Measurements from ENCODE around the gene TTC7B.

Gene TTC7B

DNA sequence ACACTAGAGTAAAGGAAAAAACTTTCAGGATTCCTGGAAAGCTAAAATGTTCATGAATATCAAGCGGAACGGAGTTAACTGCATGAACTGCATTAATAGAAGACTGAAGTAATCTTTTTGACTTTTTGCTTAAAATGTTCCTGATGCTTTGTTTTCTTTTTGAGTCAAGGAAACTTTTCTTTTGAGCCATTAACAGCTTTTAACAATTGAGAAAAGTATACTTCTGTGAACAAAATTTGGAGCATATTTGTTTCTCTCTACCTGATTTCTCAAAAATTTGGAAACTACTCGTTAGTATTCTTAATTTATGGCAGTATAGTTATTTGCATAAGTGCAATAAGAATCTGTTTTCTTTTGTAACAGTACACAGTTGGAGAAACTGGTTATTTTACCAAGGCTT is 340.9 kb downstream of the TTC7B start:
- no peaks in the 10 kb centered on the region for H3K9me2 ChIP-seq (replicated peaks; ENCODE audit: insufficient read depth, low read length)
- no peak overlapping the region for H3K9ac ChIP-seq (ENCODE audit: low read length)
- H3K27me3 ChIP-seq (ENCODE audit: low read length): no peaks in the 10 kb centered on the region
- no peak overlapping the region for H3K4me2 ChIP-seq (ENCODE audit: low read depth, low read length, poor library complexity, severe bottlenecking)
- no peaks in the 10 kb centered on the region for H3K36me3 ChIP-seq (ENCODE audit: low read length)
- H3K9me3 ChIP-seq (ENCODE audit: insufficient read depth, low read length): peaks cover 26% of the 10 kb centered on the region; the same call in 1 of the 2 replicates
- H3K4me3 ChIP-seq (ENCODE audit: insufficient read depth, low read length, poor library complexity, severe bottlenecking): no peak overlapping the region
- TF ChIP-seq EZH2phosphoT487 (conservative IDR thresholded peaks at IDR 0.05; ENCODE audit: low read length) (no peak), CTCF (IDR thresholded peaks at IDR 0.05; ENCODE audit: insufficient read depth, low read length, poor library complexity, severe bottlenecking) (no peak)
- no peaks in the 10 kb centered on the region for H3F3A ChIP-seq (ENCODE audit: insufficient read depth)
- no peak overlapping the region for H3K27ac ChIP-seq (ENCODE audit: low read depth, low read length)
- H2AFZ ChIP-seq (ENCODE audit: low read depth, low read length, severe bottlenecking): no peak overlapping the region
- H4K20me1 ChIP-seq (ENCODE audit: low read depth, low read length): no peaks in the 10 kb centered on the region
- no peaks in the 10 kb centered on the region for H3K79me2 ChIP-seq (ENCODE audit: insufficient read depth, low read length)

All from SU-DHL-6 (cell line).